GM12891 (cell line): Measurements from ENCODE around the gene CDH23.

ENCODE experiments used
- DNase-seq: peaks from one replicate; pipeline ENCODE4 v3.0.0; 2011; ENCODE audit warnings: low spot score; ENCODE audit not compliant: insufficient read length
- FAIRE-seq: peaks from 2 replicates; lab custom pipeline; 2011; peaks lifted over from hg19 to GRCh38; lab: Jason Lieb, UNC
- PAX5 ChIP-seq: IDR thresholded peaks from 2 replicates; pipeline ENCODE4 v1.6.1; 2011; ENCODE audit warnings: low read length, moderate library complexity, mild to moderate bottlenecking; ENCODE audit not compliant: insufficient read depth, severe bottlenecking
- POLR2A ChIP-seq: IDR thresholded peaks from 2 replicates; pipeline ENCODE4 v1.6.1; 2011; ENCODE audit warnings: low read depth, low read length, control low read depth
- POLR2AphosphoS5 ChIP-seq: IDR thresholded peaks from 2 replicates; pipeline ENCODE4 v1.6.1; 2011; ENCODE audit warnings: low read depth, low read length, control low read depth
- POU2F2 ChIP-seq: IDR thresholded peaks from 2 replicates; pipeline ENCODE4 v1.6.1; 2011; ENCODE audit warnings: low read depth, mild to moderate bottlenecking, control low read depth, low read length, moderate library complexity
- SPI1 ChIP-seq: IDR thresholded peaks from 2 replicates; pipeline ENCODE4 v1.6.1; 2011; ENCODE audit warnings: low read depth, low read length, control low read depth
- TAF1 ChIP-seq: IDR thresholded peaks from 2 replicates; pipeline ENCODE4 v1.6.1; 2011; ENCODE audit warnings: low read depth, low read length, control low read depth

CDH23 gene

DNA sequence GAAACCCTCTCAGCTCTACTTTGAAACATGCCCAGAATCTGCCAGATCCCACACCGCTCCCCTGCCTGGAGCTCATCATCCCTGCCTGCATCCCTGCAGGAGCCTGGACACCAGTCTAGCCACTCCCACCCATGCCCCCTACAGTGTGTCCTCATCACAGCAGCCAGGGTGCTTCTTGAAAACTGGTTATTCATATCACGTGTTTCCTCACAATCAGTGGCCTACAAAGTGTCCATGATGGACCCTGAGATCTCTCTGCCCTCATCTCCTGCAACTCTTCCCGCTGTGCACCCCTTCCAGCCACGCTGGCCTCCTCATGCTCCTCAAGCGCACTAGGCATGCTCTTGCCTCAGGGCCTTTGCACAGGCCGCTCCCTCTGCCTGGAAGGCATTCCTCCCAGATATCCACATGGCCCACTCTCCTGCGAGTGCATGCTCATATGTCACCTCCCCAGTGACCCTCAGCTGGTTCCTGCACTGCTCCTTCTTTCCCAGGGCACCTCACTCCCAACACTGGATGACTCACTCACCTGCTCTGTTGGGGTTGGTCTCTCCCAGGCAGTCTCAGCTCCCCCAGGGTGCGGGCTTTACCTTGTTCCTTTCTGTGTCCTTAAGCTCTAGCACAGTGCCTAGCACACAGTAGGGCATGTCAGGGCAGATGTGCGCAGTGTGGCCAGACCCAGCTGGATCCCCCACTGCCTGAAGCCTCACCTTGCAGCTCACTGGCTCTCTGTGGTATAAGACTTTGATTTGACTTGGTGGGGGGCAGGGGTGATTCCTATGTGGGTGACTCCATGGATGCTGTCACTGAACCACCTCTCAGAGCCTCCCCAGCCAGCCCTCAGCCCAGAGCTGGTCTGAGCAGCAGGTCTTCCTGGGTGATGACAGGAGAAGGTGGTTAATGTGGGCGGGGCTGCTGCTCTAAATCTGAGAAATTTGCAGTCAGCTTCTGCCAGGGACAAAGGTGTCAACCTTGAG, 37.3 kb downstream of the CDH23 start:
- TF ChIP-seq POU2F2, result no peak
- no peak for TF ChIP-seq SPI1
- TF ChIP-seq POLR2A, result no peak
- TF ChIP-seq PAX5, result no peak
- TF ChIP-seq TAF1, result no peak
- DNase-seq (no peak), FAIRE-seq (no peak)

GRCh38 chr10:71434760-71435394, 38.2 kb downstream of the CDH23 start:
- TF ChIP-seq SPI1 (no peak), POLR2AphosphoS5 (no peak), POLR2A (no peak), POU2F2 (no peak), TAF1 (no peak), PAX5 (no peak)
- no peak for FAIRE-seq
- no peak for DNase-seq

GRCh38 chr10:71435571-71436267, 39.0 kb downstream of the CDH23 start:
- no peak for FAIRE-seq
- DNase-seq, result no peak
- no peak for TF ChIP-seq SPI1
- TF ChIP-seq PAX5, result no peak
- TF ChIP-seq POLR2A, result no peak
- no peak for TF ChIP-seq TAF1
- TF ChIP-seq POLR2AphosphoS5, result no peak
- TF ChIP-seq POU2F2, result no peak

GRCh38 chr10:71436268-71437125, 39.8 kb downstream of the CDH23 start:
- no peak for FAIRE-seq

DNA sequence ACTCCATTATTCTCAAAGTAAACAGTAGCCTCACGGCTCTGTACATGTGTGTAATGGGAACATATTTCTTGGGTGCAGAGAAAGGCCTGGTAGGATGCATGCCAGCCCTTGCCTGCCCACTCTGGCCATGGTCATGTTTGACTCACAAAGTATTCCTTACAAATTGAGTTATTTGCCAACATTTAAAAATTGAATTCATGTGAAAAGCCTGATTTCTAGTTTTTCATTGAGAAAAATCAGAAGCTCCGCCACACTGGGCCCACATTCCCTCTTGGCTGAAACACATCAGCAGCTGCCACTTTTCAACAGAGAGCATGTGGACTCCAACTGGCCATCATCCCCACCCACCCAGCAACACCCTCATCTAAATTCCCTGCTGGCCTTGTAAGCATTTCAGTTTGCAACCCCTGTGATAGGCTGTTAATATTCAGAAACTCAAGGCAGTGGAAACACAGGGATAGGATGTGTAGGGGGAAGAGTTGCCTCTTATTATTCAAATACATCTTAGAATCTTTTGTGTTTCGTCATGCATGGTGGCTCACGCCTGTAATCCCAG, 40.9 kb downstream of the CDH23 start:
- FAIRE-seq (no peak), DNase-seq (no peak)
- TF ChIP-seq POU2F2 (no peak), POLR2A (no peak), PAX5 (no peak), TAF1 (no peak), POLR2AphosphoS5 (no peak), SPI1 (no peak)

More at GRCh38 chr10:71436268-71437125, 39.8 kb downstream of the CDH23 start:
- no peak for TF ChIP-seq SPI1
- TF ChIP-seq POLR2AphosphoS5, result no peak
- TF ChIP-seq POU2F2, result no peak
- no peak for TF ChIP-seq TAF1
- no peak for TF ChIP-seq PAX5
- no peak for TF ChIP-seq POLR2A
- DNase-seq, result no peak

DNA sequence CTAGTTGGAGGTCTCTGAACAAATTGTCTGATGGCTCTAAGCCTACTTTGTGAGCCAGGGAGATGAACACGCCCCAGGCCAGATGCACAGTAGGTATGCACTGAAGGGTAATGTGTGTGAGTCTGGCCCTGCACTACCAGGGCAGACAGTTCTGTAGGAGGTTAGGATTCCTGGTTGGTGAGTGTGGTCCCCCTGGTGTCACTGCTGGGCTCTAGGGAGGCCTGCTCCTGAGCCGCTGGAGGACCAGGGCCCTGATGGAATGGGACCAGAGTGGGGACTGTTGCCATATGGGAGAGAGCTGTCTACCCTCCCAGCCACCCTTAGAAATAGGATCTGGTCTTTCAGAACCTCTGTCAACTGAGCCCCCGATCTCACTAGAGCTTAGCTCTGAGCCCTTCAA, 42.0 kb downstream of the CDH23 start:
- TF ChIP-seq POU2F2 (no peak), SPI1 (no peak), TAF1 (no peak), POLR2A (no peak)
- FAIRE-seq, result no peak
- no peak for DNase-seq

DNA sequence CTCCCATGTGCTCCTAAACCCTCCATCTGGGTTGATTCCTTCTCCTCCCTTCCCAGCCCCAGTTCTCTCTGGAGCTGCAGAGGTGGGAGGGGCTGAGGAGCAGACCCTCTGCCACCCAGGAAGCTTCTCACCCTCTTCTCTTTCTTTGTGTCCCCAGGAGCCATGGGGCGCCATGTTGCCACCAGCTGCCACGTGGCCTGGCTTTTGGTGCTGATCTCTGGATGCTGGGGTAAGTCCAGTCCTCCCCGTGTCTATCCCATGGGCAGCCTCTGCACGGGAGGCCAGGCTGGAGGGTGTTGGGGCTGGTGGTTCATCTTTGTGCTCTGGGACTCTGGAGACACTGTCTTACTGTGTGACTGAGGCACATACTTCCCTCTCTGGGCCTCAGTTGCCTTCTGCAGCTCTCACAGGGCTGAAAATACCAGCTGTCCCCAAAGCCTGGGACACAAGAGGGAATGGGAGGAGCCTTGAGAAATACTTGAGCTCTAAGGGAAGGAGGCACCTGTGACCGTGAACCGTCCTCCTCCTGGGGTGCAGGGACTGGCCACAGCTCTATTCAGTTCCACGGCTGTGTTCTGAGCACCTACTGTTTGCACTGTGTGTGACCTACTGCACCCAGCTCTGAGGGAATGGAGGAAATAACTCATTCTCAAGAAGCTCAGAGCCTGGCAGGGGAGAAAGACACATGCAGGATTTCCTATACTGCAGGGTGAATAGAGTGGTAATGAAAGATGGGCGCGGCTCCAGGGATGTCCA, 43.1 kb downstream of the CDH23 start:
- DNase-seq (no peak), FAIRE-seq (no peak)
- TF ChIP-seq POLR2A, result no peak
- no peak for TF ChIP-seq SPI1
- TF ChIP-seq POLR2AphosphoS5, result no peak
- no peak for TF ChIP-seq POU2F2
- no peak for TF ChIP-seq PAX5
- TF ChIP-seq TAF1, result no peak
